ENCODE data around the gene RIOX2.
A peak's percentile ranks its signal among the peaks of the same experiment; 100 is the strongest.
"Not testable (repeated sequence)": the region's sequence is repeated elsewhere in the genome, so short reads cannot be mapped to it uniquely, and the experiment has no call there.

Gene RIOX2

DNA sequence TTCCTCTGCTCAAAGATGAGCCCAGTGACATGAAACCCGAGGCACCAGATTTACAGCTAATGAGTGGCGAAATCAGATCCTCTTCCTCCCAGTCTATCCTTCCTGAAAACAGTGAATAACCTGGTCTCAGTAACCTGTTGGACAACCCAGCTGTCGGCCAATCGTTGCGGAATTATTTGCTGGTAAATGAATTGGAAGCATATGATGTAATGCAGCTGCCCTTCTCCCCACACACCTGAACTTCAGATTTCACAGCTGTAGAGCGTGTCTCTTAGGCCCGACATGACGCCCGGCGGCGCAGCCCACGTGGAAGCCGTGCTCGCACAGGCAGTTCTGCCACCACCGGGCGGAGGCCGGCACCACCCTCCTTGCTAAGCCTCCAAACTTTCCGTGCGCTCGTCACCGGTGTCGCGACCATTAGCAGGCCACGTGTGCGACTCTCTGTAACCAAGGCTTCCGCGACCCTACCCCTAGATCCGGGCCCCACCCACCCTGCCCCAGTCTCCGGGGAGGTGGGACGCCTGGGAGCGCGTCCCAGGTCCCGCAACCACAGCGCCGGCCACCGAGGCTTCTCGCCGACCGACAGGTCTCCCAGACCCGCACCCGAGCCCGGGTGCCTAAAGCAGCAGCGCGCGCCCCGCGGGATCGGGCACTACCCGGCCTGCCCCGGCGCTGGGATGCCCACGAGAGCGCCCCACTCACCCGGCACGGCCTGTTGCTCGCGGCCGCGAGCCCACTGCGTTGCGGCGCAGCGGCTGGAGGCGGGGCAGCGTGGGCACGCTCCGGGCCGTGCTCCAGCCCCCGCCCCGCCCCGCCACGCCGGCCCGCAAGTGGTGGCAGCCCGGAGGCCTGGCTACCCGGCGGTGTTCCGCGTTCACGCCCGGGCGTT lies at the start of gene RIOX2:
TSS of gene RIOX2 (minus strand) at position 753 of the 889 bp plus-strand sequence. CDS start 4,838 bp downstream, outside the sequence.
- peak; percentile 86 for DNase-seq

DNA sequence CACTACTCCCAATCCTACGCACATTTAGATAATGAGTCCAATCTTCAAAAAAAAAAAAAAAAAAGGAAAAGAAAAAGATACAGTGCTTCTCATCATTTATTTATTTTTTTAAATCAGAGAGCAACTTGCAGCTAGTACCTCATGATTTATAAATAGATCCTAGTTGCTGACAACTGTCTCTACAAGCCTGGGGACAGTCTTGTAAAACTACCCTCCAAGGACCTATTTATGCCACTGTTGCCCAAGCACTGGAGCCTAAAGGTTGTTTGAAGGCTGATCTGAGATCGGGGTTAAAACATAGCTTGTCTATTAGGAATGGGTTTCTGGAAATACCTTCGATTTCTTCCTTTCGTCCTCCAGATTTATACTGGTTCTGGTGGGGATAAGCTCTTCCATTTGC lies 48.2 kb upstream of the RIOX2 start:
- no peak for DNase-seq

DNA sequence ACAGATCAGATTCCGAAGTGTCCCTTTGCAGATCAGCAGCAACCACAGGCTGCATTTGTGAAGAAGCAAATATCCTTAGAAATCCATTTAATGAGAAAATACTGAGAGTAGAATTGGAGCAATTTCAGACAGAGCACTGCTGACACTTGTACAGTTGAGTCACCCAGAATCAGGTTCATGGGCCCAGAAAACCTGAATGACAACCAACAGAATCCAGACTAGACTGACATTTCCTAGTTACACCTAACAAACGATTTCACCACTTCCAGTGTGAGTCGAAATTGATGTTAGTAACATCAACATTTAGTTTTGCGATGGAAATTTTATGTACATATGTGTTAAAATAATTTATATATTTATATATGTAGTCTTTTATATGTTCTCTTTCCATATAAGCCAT lies 46.1 kb upstream of the RIOX2 start:
- no peak for DNase-seq

DNA sequence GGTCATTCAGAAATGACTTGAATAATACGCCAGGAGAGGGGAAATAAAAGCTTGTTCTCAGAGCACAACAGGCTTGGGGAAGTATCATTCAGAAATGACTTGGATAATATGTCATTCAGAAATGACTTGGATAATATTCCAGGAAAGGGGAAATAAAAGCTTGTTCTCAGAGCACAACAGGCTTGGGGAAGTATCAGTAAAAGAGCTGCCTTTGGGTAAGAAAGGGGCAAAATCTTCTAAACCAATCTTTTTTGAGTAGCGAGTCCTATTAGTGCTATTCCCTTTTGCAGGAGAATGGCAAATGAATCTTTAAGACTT lies 42.0 kb upstream of the RIOX2 start:
- DNase-seq, result no peak

DNA sequence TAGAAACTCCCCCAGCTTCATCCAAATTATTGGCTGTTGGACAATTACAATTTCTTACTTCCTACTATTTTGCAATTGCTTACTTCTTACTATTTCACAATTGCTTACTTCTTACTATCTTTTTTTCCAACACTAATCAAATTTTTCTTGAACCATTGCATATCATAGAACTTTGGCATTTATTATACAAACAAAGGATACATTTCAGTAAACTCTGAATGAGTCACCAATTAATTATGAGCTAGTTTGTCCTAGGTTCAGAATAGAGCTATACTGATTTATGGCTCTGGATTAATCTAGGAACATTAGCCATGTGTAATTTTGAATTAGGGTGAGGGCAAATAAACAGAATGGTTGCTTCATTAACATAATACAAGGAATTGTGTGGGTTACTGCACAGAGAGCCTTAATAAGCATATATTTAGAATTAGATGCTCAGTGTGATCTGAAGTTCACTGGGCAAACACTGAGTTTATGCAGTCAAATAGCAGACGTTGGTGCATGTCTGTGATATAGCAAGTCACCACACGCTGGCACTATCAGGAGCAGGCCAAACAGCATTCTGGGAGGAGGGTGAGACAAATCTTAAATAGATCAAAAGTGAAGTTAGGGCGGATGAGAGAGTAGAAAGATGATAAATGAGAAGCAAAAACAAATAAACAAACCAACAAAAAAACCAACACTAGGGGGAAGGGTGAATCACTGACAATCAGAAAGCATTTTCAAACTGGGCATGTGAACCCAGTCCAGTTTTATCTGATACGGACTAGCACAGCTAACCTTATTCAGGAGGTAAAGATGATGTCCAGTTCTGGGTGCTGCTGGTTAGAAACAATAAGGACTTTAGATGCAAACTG lies 41.4 kb upstream of the RIOX2 start:
- peak; percentile 11 for DNase-seq

DNA sequence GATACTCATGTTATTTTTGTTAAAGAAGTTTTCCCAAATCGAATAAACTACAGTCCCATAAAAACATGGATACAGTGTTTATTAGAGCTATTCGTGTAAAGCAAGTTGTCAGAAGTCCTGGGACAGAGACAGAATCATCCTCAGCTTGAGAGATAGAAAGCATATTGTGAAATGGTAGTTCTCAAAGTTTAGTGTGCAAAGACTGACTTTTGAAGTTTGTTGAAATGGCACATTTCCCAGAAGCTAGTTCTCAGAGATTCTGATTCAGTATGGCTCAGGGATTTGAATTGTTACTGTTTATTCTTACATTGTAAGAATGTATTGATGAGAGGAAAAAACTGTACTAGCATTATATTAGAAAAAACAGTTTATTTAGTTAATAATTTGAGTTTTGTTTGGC lies 40.7 kb upstream of the RIOX2 start:
- DNase-seq, result no peak

DNA sequence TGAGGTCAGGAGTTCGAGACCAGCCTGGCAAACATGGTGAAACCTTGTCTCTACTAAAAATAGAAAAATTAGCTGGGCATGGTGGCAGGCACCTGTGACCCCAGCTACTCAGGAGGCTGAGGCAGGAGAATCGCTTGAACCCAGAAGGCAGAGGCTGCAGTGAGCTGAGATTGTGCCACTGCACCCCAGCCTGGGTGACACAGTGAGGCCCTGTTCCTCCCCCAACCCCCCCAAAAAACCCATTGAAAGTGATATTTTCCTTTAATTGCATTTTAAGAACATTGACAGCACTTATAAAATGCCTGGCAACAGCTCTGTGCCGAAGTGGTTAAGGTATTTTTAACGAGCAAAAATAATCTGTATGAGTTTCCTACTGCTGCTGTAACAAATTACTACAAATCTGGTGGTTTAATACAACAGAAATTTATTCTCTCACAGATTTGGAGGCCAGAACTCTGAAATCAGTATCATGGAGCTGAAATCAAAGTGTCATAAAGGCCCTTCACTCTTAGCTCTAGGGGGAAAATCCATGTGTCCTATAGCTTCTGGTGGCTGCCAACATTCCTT lies 38.7 kb upstream of the RIOX2 start:
- DNase-seq, result not testable (repeated sequence)

DNA sequence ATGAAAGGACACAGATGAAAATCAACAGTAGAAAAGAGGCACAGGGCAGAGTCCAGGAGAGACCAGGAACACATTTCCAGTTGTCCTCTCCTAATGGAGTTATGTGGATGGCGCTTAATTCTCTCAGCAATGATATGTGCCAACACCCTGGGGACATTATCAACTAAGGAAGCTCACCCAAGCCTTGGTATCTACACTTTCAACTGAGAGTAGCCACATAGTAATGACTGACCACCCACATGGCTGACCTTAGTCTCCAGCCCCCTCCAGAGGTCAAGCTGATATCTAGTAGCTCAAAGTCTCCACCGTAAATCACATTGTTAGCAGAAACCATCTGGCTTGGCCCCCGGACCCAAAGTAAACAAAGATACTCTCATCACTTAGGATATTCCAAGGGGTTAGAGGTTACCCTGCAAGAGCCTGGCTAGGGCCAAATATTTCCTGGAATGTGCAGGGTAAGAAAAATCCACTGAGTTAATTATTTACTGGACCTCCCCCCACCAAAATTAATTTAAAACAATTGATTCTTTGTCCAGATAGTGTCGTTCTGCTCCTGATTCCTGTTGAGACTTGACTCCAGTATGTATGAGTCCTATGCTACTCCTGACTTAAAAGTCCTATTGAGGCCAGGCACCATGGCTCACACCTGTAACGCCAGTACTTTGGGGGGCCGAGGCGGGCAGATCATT lies 38.1 kb upstream of the RIOX2 start:
- no peak for DNase-seq

DNA sequence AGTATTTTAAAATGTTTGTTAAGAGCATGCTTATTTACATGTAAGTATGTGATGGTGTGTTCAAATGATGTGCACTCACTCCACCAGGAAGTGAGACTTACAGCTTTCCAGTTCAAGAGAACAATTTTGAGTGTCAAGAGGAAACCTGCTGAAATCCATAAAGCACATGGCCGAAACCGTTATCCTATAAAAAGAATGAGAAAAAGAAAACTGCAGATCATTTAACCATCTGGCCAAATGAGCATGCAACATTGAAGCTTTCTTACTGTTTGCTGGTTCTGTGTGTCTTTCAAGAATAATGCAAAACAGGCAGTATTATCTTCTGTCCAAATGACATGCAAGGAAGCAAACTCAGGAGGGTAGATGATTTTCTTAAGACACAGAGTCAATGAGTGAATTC lies 36.6 kb upstream of the RIOX2 start:
- no peak for DNase-seq

DNA sequence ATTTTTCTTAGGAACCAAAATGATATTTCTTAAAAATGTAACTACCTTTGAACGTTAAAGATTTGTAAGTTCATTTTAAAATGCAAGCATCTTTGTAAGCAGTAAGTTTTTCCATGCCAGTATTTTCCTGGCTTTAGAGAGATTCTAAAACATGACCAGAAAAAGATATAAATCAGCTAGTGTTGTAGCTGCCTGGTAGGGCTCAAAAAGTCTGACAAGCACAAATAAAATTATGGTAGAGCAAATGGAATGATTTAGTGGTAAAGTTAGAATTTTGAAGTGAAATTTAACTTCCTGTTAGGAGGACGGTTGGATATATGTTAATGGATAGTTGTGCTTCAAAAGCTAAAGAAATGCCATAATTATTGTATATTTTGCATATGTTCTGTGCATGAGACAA lies 33.2 kb upstream of the RIOX2 start:
- no peak for DNase-seq

DNA sequence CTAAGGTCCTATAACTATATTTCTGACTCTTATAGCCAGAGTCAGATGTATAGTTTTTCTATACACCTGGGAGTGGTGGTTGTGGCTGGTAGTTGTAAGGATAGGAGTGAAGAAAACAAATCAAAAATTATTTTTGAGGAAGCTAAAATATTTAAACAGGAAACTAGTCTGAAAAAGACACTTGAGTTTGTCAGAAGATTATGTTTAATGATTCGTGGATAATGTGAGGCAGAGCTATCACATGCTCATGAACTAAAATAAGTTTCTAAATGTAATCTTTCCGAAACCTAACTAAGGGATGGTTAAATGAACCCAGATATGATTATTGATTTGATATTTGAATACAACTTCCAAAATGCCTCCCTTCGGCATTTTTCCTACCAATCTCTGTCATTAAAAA lies 32.5 kb upstream of the RIOX2 start:
- DNase-seq, result no peak

DNA sequence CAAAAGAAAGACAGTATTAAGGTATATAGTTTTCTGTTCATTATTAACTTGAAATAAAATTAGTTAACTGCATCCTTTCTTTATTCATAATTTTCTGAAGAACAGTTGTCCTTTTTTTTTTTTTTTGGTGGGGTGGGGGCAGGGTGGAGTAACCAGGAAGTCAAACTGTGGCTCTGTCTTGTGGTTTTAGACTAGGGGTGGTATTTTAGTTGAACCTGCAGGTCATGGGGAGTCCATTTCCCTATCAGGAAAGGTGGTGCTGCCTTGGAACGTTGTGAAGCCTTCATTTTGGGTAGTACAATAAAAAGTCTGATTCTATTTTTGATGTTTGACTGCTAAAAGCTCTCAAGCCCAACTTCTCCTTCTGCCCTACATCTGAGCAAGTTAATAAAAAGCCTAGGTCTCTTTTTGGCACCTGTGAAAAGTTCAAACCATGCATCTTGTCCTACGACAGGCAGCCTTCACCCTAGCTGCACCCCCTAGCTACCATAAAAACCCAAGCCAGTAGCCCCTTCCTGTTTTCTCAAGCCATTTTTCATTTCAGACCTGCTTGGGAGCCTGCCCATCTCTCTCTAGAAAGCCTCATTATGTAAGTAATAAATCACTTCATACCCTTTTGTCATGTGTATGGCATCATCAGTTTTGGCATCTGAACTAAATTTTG lies 31.2 kb upstream of the RIOX2 start:
- DNase-seq, result peak; percentile 19

DNA sequence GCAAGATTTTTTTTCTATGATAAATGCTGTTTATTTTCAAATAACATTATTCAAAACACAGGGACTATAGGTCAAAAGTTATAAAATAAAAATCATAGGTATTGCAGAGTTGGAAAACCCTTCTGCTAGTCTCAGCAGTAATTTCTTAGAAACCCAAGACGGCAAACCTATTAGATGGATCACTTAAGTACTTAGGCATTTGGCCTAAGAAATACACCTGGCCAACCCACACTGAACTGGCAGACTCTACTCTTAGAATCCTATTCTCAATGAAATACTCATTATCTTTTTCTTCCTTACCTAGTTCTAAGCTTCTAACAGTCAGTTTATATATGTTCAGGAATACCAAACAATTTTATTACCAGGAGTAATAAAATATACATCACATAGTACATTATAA lies 30.5 kb upstream of the RIOX2 start:
- DNase-seq, result no peak

DNA sequence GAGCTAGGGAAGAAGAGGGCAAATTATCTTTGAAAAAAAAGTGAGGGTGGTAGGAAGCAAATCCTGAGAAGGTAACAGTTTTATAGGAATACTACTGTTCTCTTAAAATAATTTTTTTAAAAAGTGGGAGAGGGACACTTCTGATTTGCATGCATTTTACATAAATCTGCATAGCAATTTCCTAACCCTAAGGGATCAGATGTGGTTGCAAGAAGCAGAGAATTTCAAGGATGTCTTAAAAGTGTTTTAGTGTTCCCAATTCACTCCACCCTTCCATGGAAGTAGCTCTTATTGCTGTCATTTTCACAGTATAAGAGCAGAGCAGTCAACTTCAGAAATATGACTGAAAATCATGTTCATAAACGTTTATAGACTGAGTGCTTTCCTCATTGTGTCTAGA lies 27.8 kb upstream of the RIOX2 start:
- DNase-seq, result no peak

DNA sequence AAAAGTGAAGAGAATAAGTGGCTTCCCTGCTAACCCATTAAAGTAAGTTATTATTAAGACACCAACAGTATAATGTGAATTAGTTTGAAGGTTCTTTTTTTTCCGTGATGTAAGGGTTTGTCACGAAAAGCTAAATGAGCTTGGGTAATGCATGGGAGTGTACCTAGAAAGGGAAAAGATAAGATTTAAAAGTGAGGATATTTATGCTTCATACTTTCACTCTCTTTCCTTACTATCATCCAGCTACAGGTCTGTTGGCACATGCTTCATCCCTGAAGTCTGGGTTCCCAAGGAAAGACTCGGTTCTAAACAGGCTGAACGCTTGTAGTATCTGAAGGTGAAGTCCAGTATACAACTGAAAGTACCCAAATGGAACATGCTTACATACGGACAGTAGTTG lies 26.9 kb upstream of the RIOX2 start:
- no peak for DNase-seq

DNA sequence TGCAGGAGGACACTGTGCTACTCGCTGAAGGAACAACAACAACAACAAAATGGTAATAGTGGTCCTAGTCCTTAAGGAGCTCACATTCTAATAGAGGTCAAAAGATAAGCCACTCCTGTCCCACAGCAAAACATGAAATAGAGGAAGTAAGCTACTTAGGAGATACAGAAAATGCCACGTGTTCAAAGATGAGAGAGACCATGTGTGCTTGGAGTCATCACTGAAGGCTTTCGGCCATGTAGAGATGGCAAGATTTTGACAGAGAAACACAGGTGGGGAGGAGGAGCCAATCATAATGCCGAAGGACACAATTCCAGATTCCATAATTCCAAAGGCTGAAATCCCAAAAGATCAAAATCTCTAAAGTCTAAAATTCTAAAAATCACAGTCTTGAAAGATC lies 24.8 kb upstream of the RIOX2 start:
- no peak for DNase-seq

DNA sequence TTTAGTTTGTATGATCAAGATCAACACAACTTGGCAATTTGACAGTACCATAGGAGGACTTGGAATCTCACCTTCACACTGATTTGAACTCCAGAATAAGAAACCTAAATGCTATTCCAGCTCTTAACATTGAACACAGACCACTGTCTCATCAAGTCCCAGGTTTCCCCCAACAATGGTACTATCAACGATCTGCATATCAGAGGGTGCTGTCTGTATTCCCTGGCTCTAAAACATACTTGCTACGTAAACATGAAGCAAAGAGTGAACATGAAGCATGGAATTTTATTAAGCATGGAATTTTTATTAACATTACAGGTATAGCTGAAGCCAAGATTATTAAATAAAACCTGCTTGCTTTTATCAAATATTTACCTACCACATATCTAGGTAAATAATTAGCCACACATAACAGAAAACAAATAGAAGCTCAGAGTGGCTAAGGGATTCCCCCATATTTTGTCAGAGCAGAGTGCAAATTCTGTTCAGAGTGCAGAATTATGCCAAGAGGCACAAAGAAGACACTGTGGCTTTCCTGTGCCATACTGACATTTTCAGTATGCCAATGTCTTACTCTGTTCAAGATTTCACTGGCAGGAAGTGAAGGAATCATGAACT lies 22.2 kb upstream of the RIOX2 start:
- DNase-seq, result no peak

DNA sequence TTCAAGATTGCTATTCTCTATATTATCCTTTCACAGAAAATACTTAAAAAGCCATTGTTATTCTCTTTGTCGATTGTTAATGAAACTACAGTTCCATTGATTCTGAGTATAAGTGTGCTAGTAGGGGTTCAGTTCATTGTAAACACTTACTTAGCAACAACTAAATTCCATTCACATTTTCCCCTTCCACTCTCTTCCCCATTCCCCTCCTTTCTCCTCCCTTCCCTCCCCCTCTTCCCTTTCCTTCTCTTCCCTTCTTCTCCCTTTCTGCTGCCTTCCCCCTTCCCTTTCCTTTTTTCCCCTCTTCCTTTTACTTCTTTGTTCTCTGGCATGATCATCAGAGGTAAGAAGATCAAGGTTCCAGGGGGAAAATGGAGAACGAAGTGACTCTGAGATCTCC lies 21.3 kb upstream of the RIOX2 start:
- no peak for DNase-seq

DNA sequence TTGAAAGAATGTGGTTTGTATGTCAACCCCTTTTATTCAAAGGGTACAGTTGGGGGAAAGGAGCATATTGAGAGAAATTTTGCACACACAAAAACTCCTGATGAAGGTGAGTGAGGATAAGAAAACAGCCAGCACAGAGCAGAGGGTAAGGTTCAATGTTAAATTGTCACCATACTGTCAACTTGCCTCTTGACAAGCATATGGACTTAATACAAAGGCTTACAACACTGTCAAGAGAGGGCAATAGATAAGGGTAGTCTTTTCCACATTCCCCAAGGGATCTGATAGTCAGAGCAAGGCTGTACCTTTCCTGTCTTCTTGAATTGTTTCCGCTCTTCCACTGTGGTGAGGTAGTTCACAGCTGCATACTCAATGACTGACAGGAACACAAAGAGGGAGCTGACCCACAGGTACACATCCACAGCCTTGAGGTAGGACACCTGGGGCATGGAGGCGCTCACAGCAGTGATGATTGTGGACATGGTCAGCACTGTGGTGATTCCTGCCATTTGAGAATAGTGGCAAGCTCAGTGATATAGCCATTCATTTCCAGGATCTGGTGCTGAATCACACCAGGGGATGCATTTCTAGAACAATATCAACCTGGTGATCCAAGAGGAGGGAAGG lies 20.4 kb upstream of the RIOX2 start:
- no peak for DNase-seq

DNA sequence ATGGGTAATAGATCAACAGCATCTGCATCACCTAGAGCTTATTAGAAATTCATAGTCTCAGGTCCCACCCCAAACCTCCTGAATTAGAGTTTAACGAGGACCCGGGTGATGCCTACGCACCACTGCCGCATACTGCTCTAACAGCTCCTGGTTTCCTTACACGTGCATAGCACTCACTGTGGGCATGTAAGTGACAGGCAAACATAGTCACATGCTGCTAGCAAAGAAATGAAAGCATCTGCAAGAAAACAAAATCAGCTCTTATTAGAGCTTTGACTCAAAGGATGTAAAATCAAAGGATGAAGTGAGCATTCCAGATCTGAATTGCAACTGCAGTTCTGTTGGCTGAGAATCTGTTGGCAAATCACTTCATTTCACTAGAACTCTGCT lies 19.1 kb upstream of the RIOX2 start:
- no peak for DNase-seq

DNA sequence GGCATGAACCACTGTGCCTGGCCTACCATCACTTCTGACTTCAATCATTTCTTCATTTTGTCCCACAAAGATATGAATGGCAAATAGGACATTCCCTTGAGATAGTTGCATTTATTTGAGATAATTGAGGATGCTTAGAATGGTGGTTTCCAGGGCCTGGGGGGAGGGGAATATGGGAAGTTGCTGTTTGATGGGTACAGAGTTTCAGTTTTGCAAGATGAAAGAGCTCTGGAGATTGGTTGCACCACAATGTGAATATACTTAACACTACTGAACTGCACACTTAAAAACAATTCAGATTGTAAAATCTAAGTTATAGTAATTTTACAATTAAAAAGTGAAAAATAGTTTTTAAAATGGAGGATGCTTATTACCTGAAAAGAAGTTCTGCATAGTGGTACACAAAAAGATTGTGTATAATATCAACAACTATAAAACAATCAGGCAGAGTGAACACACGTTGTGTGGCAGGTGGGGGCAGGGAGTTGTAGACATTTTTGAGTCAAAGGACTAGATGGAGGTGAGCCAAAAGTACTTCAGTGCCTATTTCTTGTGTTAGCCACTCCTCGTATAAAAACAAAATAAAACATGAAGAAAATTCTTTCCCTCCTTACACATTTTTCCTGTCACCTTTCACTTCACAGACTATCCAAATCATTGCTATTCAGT lies 18.5 kb upstream of the RIOX2 start:
- no peak for DNase-seq
